Ishikawa (cell line): ENCODE results near the gene KCNIP4.

ENCODE experiments used
- CEBPB ChIP-seq: IDR thresholded peaks from 2 replicates; pipeline ENCODE4 v1.6.1; 2012
- CREB1 ChIP-seq: IDR thresholded peaks from 2 replicates; pipeline ENCODE4 v1.6.1; 2012; ENCODE audit warnings: low read depth
- EGR1 ChIP-seq: IDR thresholded peaks from 2 replicates; pipeline ENCODE4 v1.6.1; 2012
- EP300 ChIP-seq: IDR thresholded peaks from 2 replicates; pipeline ENCODE4 v1.6.1; 2012; ENCODE audit warnings: borderline replicate concordance
- FOXM1 ChIP-seq: IDR thresholded peaks from 2 replicates; pipeline ENCODE4 v1.6.1; 2012; ENCODE audit warnings: low read depth, borderline replicate concordance
- MAX ChIP-seq: IDR thresholded peaks from 2 replicates; pipeline ENCODE4 v1.6.1; 2012
- NFIC ChIP-seq: IDR thresholded peaks from 2 replicates; pipeline ENCODE4 v1.6.1; 2012
- RAD21 ChIP-seq: IDR thresholded peaks from 2 replicates; pipeline ENCODE4 v1.6.1; 2012; ENCODE audit warnings: low read depth
- REST ChIP-seq: IDR thresholded peaks from 2 replicates; pipeline ENCODE4 v1.6.1; 2012; ENCODE audit warnings: low read depth, mild to moderate bottlenecking
- TAF1 ChIP-seq: IDR thresholded peaks from 2 replicates; pipeline ENCODE4 v1.6.1; 2012; ENCODE audit warnings: low read depth, mild to moderate bottlenecking
- TCF12 ChIP-seq: IDR thresholded peaks from 2 replicates; pipeline ENCODE4 v1.6.1; 2012; ENCODE audit warnings: low read depth
- TEAD4 ChIP-seq: IDR thresholded peaks from 2 replicates; pipeline ENCODE4 v1.6.1; 2012
- USF1 ChIP-seq: IDR thresholded peaks from 2 replicates; pipeline ENCODE4 v1.6.1; 2012
- YY1 ChIP-seq: IDR thresholded peaks from 2 replicates; pipeline ENCODE4 v1.6.1; 2012; ENCODE audit warnings: low read depth
- ZBTB7A ChIP-seq: IDR thresholded peaks from 2 replicates; pipeline ENCODE4 v1.6.1; 2012; ENCODE audit warnings: low read depth

KCNIP4 gene

DNA sequence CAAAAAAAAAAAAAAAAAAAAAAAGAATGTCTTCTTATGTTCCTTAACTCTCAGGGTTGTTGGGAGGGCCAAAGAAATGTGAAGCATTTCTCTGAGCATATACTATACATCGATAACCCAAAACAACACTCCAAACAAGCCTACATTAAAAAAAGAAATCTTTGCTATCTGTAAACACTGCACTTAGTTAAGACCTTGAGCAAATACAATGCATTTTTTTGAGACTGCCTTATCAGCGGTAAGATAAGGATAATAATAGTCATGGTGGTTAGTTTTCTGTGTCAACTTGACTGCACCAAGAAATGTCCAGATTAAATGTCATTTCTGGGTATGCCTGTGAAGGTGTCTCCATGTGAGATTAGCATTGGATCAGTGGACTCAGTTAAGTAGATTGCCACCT, 706.4 kb downstream of the KCNIP4 start:
- TF ChIP-seq EGR1 (no peak), USF1 (no peak), YY1 (no peak), EP300 (no peak), RAD21 (no peak), TAF1 (no peak), TEAD4 (no peak), MAX (no peak), ZBTB7A (no peak), REST (no peak), NFIC (no peak), FOXM1 (no peak), TCF12 (no peak), CEBPB (no peak), CREB1 (no peak)

DNA sequence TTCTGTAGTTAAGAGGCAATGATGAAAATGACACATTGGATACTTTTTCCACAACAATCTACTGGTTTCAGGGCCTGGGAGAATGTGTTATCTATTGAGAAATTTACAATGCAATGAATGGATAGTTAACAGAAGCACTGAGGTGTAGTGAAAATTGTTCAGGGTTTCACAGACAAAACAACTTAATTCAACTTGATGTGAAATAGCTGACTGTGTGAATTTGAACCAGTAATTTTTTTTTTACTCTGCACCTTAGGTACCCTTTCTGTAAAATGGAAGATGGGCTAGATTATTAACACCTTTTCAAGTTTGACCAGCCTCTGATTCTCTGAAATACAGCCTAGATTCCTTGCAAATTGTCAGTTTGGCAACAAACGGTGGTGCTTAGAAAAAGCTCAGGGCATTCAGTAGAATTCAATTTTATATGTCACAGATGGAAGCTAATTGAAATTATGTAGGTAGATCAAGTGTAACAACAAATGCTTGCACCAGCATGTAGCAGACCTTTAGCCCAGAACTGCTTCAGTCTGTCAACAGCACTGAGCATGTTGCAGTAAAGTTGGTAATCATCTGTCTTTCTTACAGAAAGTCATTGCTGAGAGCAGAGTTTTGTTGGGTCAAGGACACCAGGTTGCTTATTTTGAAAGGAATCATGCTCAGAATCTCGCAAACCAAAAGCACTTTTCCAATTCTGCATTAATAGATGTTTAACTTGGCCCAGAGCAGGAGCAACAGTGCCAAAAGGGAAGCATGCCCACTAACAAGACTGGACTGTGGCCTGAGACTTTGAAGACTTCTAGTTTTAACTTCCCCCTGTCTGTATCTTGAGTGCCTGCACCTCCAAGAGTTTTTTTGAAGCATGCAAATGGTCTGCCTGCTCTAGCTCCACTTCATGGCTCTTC, 721.7 kb downstream of the KCNIP4 start:
- TF ChIP-seq REST (no peak), NFIC (no peak), EGR1 (no peak), ZBTB7A (no peak), TAF1 (no peak)

DNA sequence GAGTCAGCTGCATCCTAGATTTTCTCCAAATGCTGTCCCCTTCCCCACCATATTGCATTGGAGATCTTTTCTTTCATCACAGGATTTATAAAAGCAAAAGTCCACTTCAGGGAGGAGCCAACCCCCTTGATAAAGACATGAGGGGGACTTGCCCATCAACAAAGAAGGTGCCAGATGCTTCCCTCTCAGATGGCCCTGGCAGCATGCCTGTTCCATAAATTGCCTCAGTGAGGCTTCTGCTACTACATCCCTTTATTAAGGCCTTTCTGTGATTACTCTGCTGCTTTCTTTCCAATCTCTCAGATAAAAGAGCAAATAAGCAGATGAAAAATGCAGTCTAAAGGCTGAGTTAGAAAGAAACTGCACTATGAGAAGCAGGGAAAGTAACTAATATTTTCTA, 736.7 kb downstream of the KCNIP4 start:
- no peak for TF ChIP-seq TAF1
- no peak for TF ChIP-seq EP300
- no peak for TF ChIP-seq CEBPB
- TF ChIP-seq TCF12 = no peak
- TF ChIP-seq NFIC = no peak
- no peak for TF ChIP-seq RAD21
- TF ChIP-seq TEAD4 = no peak
- TF ChIP-seq ZBTB7A = no peak
- no peak for TF ChIP-seq REST
- no peak for TF ChIP-seq CREB1
- TF ChIP-seq EGR1 = no peak
- TF ChIP-seq MAX = no peak
- TF ChIP-seq FOXM1 = no peak
- no peak for TF ChIP-seq USF1
- TF ChIP-seq YY1 = no peak

- TF ChIP-seq EP300 = no peak
- TF ChIP-seq RAD21 = no peak
- no peak for TF ChIP-seq TEAD4
- no peak for TF ChIP-seq ZBTB7A
- no peak for TF ChIP-seq USF1
- TF ChIP-seq EGR1 = no peak
- no peak for TF ChIP-seq CEBPB
- TF ChIP-seq FOXM1 = no peak
- no peak for TF ChIP-seq CREB1
- no peak for TF ChIP-seq YY1
- TF ChIP-seq TAF1 = no peak
- no peak for TF ChIP-seq REST
- TF ChIP-seq TCF12 = no peak
- TF ChIP-seq MAX = no peak
Measured at GRCh38 chr4:21209860-21210259, 738.7 kb downstream of the KCNIP4 start.
